Measurements from ENCODE around the gene MPZL3.

Gene MPZL3

DNA sequence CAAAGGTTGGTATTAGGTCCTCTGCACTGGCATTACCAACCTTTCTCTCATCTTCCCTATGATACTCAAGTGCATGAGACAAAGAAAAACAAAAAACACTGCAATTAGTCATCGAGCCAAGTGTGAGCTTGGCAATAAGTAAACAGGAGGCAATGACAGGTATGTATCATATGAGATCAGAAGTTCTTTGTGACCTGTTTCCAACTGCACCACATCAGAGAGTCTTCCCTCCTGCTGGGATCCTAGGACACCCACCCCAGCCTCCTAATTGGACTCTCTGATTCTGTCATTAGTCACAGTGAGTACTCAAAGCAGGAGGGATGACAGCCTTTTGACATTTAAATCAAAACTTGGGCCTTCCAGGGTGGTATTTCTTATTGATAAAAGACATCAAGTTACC, 19.5 kb downstream of the MPZL3 start:
- DNase-seq: no peak

- DNase-seq: no peak
Observed at GRCh38 chr11:118231461-118231860, 20.7 kb downstream of the MPZL3 start.

DNA sequence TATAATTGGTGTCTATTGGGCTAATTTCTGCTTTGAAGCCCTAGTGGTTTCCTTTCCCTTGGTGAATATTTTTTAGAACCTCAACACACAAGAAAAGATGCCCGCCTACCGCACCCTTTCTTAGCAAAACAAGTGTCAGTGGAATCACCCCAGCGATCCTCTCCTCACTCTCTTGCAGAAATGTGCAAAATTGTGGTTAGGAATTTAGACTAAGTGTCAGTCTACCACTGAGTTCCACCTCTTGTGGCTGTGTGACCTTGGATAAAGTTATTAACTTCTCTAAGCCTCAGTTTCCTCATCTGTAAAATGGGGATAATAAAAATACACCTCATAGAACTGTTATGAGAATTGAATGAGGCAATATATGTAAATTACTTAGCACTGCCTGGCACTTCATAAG, 22.1 kb downstream of the MPZL3 start:
- no peak for DNase-seq

DNA sequence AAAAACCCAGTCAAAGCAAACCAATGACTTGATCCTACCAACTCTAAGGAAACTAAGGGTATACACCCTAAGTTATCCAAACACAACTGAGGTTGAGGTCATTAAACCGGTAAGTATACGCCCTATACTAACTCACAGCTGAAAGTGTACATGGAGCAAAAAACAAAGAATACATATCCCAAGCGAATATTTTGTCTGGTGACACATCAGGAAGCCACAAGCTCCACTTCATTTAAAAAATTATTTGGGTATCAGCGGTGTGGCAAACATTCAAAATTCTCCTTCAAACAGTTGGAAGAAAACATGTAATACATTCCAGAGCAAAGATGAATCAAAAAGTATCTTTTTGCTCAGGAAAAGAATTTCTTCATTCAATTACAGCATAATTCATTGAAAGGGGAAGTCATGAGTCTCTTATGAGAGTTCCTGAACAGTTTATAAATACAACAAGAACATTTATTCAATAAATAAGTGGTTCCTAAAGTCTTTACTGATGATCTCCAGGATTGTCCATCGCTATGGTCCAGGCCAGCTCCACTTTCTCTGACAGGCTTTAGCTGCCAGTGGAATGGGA, 22.8 kb downstream of the MPZL3 start:
- DNase-seq: no peak

DNA sequence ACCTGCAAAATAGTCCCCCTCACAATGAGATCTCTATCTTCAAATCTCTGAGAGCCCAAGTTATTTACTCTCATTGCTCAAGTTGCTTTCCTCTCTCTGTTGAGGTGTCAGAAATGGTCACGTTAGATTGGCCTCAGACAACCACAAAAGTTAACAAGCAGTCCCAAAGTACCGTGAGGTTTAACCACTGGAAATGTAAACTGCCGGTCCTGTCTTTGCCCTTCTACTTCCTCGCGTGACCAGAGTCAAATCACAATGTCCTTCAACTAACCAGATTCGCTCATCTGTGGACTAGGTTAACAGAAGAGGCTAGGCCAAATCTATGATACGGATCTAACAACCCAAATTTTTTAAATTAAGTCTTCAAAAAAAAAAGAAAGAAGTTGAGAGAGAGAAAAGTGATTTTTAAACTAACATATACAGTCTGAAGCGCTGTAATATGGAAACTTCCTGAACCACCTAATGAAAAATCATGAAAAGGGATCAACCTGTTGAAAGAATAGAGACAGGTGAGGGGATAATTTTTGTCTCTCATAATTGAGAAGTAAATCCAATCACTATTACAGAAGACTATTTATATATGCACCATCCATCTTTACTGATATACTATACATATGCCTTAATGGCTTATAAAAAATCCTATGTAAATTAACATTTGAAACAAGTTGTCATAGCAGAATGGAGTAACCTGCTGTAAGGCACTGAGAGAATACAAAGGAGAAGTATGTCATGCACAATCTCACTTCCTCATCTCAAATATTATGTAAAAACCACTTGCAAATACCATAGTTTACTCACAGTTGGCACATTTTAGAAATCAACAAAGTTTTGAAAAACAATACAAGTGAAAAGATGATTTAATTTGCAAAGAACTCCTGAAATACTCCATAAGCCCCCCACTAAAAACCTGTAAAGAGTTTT, 24.0 kb downstream of the MPZL3 start:
- no peak for DNase-seq

DNA sequence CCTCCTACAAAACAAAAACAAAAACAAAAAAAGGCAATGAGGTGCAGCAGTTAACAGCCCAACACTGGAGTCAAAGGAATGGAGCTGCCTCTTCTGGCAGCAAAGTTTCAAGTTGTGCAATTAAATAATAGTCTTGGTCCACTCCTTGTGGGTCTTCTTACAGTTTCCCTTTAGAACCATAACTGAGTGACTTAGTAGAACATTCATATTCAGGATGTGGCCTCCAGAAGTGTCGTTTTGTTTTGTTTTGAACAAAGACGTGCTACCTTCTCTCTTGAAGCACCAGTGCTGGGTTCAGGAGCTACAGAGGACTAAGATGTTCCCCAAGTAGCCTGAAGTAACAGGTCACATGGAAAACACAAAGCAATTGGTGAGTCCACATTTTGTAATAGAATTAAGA, 25.4 kb downstream of the MPZL3 start:
- no peak for DNase-seq

- DNase-seq: no peak
Observed at GRCh38 chr11:118226296-118226695, 25.9 kb downstream of the MPZL3 start.

DNA sequence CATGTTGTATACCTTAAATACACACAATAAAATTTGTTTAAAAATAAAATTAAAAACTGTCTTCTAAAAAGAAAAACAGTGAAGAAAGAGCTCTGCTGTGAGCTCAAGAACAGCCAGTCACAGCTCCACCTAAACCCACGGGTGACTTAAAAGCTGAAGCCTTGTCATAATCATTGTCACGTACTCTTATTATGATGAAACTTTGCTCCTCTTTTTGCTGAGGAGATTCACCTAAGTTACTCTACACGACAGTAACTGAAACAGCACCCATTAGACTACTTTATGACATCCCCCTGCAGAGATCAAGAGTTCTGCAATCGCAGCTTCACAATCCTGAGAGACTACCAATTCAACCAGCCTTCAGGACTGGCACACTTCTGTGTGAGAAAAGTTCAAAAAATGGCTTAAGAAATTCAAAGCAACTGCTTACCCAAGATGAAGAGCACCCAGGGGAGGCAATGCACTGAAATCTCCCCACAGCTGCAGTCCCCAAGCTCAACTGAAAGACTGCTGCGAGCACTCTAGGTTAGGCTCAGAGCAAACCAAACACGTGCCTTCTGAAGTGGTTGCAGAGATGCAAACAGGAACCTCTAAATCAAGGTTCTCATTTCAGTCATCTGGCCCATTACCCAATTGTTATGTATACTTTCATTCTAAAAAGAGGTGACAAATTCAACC, 27.5 kb downstream of the MPZL3 start, which contains the start of gene JAML:
Gene JAML, minus strand, starts transcription at position 501 of the 678 bp plus-strand sequence. CDS start 10,145 bp downstream, outside the sequence.
- no peak for DNase-seq

DNA sequence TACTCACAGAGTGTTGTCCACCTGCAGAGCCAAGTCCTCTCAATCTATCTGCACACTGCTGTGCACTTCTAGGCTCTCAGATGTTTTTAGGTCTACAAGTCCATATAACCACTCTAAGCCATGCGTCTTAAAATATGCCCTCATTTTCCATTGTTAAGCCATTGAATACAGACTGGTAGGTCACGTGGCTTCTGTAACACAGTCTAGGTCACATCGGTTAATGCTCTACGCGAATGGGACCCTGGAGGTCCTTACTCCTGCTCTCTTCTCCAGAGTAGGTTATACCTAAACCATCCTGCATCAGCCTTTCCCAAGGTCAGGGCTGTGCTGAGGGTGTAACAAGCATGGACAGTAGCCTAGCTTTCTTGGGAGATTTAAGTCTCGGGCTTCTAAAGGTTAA, 28.2 kb downstream of the MPZL3 start:
- DNase-seq: no peak

DNA sequence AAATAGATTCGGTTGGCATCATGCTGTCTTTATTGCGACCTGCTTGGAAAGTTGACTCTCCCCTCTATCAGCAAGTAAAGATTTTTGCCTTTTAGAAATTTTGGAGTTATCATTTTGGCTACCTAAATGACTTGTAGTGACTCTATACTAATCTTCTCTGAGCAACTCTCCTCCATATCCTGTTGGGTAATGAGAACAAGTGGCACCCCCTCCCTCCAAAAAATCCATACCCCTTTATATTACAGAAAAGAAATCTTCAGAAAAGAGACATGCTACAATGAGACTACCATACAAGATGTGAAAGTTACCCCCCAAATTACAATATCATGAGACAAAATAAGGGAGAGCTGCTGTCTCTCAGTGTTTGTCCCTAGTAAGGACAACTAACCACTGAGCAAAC, 28.6 kb downstream of the MPZL3 start:
- no peak for DNase-seq

DNA sequence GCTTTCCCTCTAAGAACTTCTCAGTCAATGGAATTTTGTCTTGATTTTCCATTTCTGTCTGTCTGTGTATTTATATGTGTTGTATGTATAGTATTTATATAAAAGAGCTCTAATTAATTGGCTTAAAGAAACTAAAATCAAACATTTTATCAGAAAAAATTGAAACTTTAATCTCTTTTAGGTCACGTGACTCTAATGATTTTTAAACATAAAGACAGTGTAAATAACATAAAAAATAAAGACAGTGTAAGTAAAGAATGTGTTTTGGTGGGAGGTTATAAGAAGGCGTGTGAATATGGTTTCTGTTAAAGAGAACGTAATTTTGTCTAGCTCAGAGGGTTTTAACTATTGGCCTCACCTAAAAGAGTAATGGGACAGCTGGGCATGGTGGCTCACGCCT, 29.7 kb downstream of the MPZL3 start:
- DNase-seq: no peak

- no peak for DNase-seq
Observed at GRCh38 chr11:118221419-118221818, 30.7 kb downstream of the MPZL3 start.

GRCh38 chr11:118219732-118220131, 32.4 kb downstream of the MPZL3 start:
- DNase-seq: no peak

GRCh38 chr11:118219244-118219643, 32.9 kb downstream of the MPZL3 start:
- DNase-seq: no peak

DNA sequence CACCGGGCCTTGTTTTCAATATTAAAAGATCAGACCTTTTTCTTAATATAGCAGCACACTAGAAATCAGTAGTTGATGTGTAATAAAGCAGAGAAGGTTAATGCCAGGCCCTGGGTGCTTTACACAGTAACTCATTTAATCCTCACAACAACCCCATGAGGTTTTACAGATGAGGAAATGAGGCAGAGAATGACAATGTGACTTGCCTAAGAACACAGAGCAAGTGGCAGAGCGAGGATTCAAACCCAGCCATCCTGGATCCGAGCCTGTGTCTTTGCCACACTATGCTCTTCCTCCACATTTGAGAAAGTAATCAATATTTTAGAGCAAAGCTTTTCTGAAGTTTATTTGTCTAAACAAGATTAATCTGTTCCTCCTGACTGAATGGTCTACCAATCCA, 34.6 kb downstream of the MPZL3 start:
- DNase-seq: no peak

GRCh38 chr11:118216621-118217481, 35.3 kb downstream of the MPZL3 start:
- DNase-seq: no peak

- DNase-seq: no peak
Observed at GRCh38 chr11:118215765-118216164, 36.4 kb downstream of the MPZL3 start.

DNA sequence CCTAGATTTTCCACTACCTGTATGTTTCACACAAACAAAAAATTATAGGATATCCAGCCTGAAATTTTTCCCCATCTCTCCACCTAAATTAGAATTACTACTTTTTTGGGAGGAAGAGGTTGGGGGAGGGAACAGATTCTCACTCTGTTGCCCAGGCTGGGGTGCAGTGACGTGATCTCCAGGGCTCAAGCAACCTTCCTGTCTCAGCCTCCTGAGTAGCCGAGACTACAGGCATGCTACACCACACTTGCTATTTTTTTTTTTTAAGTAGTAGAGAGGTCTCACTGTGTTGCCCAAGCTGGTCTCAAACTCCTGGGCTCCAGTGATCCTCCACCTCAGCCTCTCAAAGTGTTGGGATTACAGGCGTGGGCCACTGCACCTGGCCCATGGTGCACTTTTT, 36.9 kb downstream of the MPZL3 start:
- DNase-seq: no peak

- DNase-seq: peak in 3 of 58 donors; percentile 6 to 26 (median 23)
Observed at GRCh38 chr11:118214210-118214914, 37.8 kb downstream of the MPZL3 start.

DNA sequence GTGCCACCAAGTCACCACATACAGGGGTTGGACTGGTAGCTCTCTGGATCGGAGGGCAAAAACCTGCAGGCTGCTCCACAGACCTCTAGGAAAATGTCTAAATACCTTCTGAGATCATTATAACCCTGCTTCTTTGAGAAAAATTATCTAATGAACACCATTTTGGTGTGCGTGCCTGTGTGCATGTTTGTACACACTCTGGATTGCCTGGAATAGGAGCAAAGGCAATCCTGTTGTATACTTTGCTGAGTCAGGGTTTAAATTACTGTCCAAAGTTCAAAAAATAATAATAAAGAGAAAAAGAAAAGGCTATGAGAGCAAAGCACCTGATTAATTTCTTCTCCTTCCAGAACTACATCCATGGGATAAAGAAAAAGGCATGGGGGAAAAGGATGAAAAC, 38.4 kb downstream of the MPZL3 start:
- no peak for DNase-seq

DNA sequence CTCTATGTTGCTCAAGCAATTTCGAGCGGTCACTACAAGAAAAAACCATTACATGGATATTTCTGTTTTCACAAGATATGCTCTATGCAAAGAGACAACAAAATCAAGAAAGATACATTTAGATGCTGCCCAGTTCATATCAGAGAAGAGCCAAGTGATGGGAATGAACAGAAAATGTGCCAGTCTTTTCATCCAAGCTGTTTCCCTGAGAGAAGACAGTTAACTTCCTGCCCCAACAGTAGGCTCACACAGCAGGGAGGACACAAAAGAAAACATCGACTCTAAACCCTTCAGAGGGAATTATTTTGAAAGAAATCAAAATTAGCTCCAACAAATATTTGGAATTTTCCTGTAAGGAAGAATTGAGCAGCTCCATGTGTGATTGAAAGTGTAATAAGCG, 39.0 kb downstream of the MPZL3 start:
- DNase-seq: no peak
